Astrocyte (in vitro differentiated cells and primary cell): ENCODE measurements around the gene CUEDC1. TPM values are rescaled to one million over a fixed set of nuclear protein-coding genes. Genes with fewer than 3 reads are reported as not detected.
A peak's percentile ranks its signal among the peaks of the same experiment; 100 is the strongest.

Source experiments
- DNase-seq: peaks from one replicate; pipeline ENCODE4 v3.0.0-alpha.2; 2010; ENCODE audit warnings: low read depth
- FAIRE-seq: peaks from 2 replicates; lab custom pipeline; 2011; peaks lifted over from hg19 to GRCh38; lab: Jason Lieb, UNC
- H2AFZ ChIP-seq: 2 replicates; pipeline ENCODE4 v1.6.0; 2012; ENCODE audit warnings: low read depth, low read length, inconsistent platforms
- H3K27ac ChIP-seq: 2 replicates; pipeline ENCODE4 v1.5.1; 2011; ENCODE audit warnings: low read depth, low read length, inconsistent platforms
- H3K27me3 ChIP-seq: 2 replicates; pipeline ENCODE4 v1.6.0; 2011; ENCODE audit warnings: low read length, inconsistent platforms; ENCODE audit not compliant: insufficient read depth
- H3K36me3 ChIP-seq: 2 replicates; pipeline ENCODE4 v1.5.1; 2011; ENCODE audit warnings: low read length, inconsistent platforms; ENCODE audit not compliant: insufficient read depth
- H3K4me1 ChIP-seq: 2 replicates; pipeline ENCODE4 v1.5.1; 2011; ENCODE audit warnings: low read length, inconsistent platforms; ENCODE audit not compliant: insufficient read depth
- H3K4me2 ChIP-seq: 2 replicates; pipeline ENCODE4 v1.6.0; 2012; ENCODE audit warnings: low read length, inconsistent platforms
- H3K4me3 ChIP-seq: 2 replicates; pipeline ENCODE4 v1.5.1; 2011; ENCODE audit warnings: low read depth, mild to moderate bottlenecking, low read length, inconsistent platforms; ENCODE audit not compliant: insufficient read depth
- H3K79me2 ChIP-seq: 2 replicates; pipeline ENCODE4 v1.6.0; 2012; ENCODE audit warnings: mild to moderate bottlenecking, low read length, inconsistent platforms; ENCODE audit not compliant: insufficient read depth
- H3K9ac ChIP-seq: 2 replicates; pipeline ENCODE4 v1.6.0; 2012; ENCODE audit warnings: mild to moderate bottlenecking, low read length, inconsistent platforms
- H3K9me3 ChIP-seq: 2 replicates; pipeline ENCODE4 v1.5.1; 2012; ENCODE audit warnings: low read depth, mild to moderate bottlenecking, low read length, inconsistent platforms; ENCODE audit not compliant: insufficient read depth
- H4K20me1 ChIP-seq: 2 replicates; pipeline ENCODE4 v1.6.0; 2012; ENCODE audit warnings: low read length, inconsistent platforms; ENCODE audit not compliant: insufficient read depth
- H3K27ac Mint-ChIP-seq: one replicate; pipeline ENCODE4 v1.8.0; 2021; ENCODE audit warnings: mild to moderate bottlenecking, mixed read lengths; ENCODE audit not compliant: unreplicated experiment
- H3K27me3 Mint-ChIP-seq: one replicate; pipeline ENCODE4 v1.8.0; 2021; ENCODE audit warnings: low read depth, mixed read lengths; ENCODE audit not compliant: unreplicated experiment
- H3K36me3 Mint-ChIP-seq: one replicate; pipeline ENCODE4 v1.8.0; 2021; ENCODE audit warnings: low read depth, mixed read lengths; ENCODE audit not compliant: unreplicated experiment
- H3K4me1 Mint-ChIP-seq: one replicate; pipeline ENCODE4 v1.8.0; 2021; ENCODE audit warnings: low read depth, mixed read lengths; ENCODE audit not compliant: unreplicated experiment
- H3K4me3 Mint-ChIP-seq: one replicate; pipeline ENCODE4 v1.8.0; 2021; ENCODE audit warnings: mild to moderate bottlenecking, moderate library complexity, mixed read lengths; ENCODE audit not compliant: unreplicated experiment
- H3K9me3 Mint-ChIP-seq: one replicate; pipeline ENCODE4 v1.8.0; 2021; ENCODE audit warnings: mild to moderate bottlenecking, mixed read lengths; ENCODE audit not compliant: unreplicated experiment
- CTCF ChIP-seq: IDR thresholded peaks from 2 replicates; pipeline ENCODE4 v1.5.1; 2011; ENCODE audit warnings: low read depth, mild to moderate bottlenecking, inconsistent platforms, low read length, moderate library complexity; ENCODE audit not compliant: insufficient read depth
- EZH2 ChIP-seq: IDR thresholded peaks from 2 replicates; pipeline ENCODE4 v1.6.1; 2012; ENCODE audit warnings: mild to moderate bottlenecking, low read length, inconsistent platforms; ENCODE audit not compliant: insufficient read depth
- total RNA-seq: library from RNA; stranded (reverse); gene quantifications from 2 replicates; pipeline ENCODE4 v1.2.1, GENCODE V29; 2021

Gene CUEDC1
- total RNA-seq, 1 donor from 2014 or later: 43.7 TPM

- Histone ChIP-seq H3K4me2 (no peak overlapping the region), H3K9me3 (no peaks in the 10 kb centered on the region), H3K27me3 (no peaks in the 10 kb centered on the region), H3K79me2 (peaks cover 3% of the 10 kb centered on the region), H3K9ac (no peak overlapping the region), H2AFZ (no peak overlapping the region), H3K36me3 (peaks cover 3% of the 10 kb centered on the region), H3K27ac (no peak overlapping the region), H3K4me1 (peaks cover 66% of the 10 kb centered on the region), H3K4me3 (no peak overlapping the region), H4K20me1 (no peaks in the 10 kb centered on the region)
- H3K36me3 Mint-ChIP-seq: peaks cover 11% of the 10 kb centered on the region
- peaks cover 70% of the 10 kb centered on the region for H3K4me1 Mint-ChIP-seq
- H3K27me3 Mint-ChIP-seq: no peaks in the 10 kb centered on the region
- FAIRE-seq (no peak), DNase-seq (no peak)
- H3K4me3 Mint-ChIP-seq: no peak overlapping the region
- no peaks in the 10 kb centered on the region for H3K9me3 Mint-ChIP-seq
- H3K27ac Mint-ChIP-seq: peak overlapping the region; percentile 19
- TF ChIP-seq EZH2: no peak
- no peak for TF ChIP-seq CTCF
These were observed 82.7 kb downstream of the CUEDC1 start for GRCh38 chr17:57872536-57872935.

- Histone ChIP-seq H2AFZ (no peak overlapping the region), H3K9me3 (no peaks in the 10 kb centered on the region), H3K27me3 (no peaks in the 10 kb centered on the region), H3K9ac (no peak overlapping the region), H3K27ac (no peak overlapping the region), H3K79me2 (peaks cover 3% of the 10 kb centered on the region), H3K4me3 (no peak overlapping the region), H3K4me2 (no peak overlapping the region), H4K20me1 (no peaks in the 10 kb centered on the region), H3K4me1 (peaks cover 66% of the 10 kb centered on the region), H3K36me3 (peaks cover 3% of the 10 kb centered on the region)
- H3K36me3 Mint-ChIP-seq: peaks cover 13% of the 10 kb centered on the region
- peak overlapping the region; percentile 68 for H3K4me3 Mint-ChIP-seq
- H3K4me1 Mint-ChIP-seq: peaks cover 71% of the 10 kb centered on the region
- no peaks in the 10 kb centered on the region for H3K9me3 Mint-ChIP-seq
- DNase-seq: no peak
- no peaks in the 10 kb centered on the region for H3K27me3 Mint-ChIP-seq
- peak overlapping the region; percentile 62 for H3K27ac Mint-ChIP-seq
- TF ChIP-seq CTCF: no peak
- no peak for TF ChIP-seq EZH2
- FAIRE-seq: no peak
These were observed 83.3 kb downstream of the CUEDC1 start for GRCh38 chr17:57871863-57872262.

- Histone ChIP-seq H3K79me2 (no peaks in the 10 kb centered on the region), H4K20me1 (no peaks in the 10 kb centered on the region), H3K27me3 (no peaks in the 10 kb centered on the region), H3K27ac (no peak overlapping the region), H3K9me3 (no peaks in the 10 kb centered on the region), H2AFZ (no peak overlapping the region), H3K4me1 (peaks cover 59% of the 10 kb centered on the region), H3K4me3 (no peak overlapping the region), H3K9ac (no peak overlapping the region), H3K36me3 (peaks cover 3% of the 10 kb centered on the region), H3K4me2 (no peak overlapping the region)
- peaks cover 64% of the 10 kb centered on the region for H3K4me1 Mint-ChIP-seq
- DNase-seq (no peak), FAIRE-seq (no peak)
- no peaks in the 10 kb centered on the region for H3K27me3 Mint-ChIP-seq
- H3K4me3 Mint-ChIP-seq: no peak overlapping the region
- no peaks in the 10 kb centered on the region for H3K9me3 Mint-ChIP-seq
- H3K27ac Mint-ChIP-seq: no peak overlapping the region
- TF ChIP-seq EZH2: no peak
- peaks cover 13% of the 10 kb centered on the region for H3K36me3 Mint-ChIP-seq
These were observed 84.1 kb downstream of the CUEDC1 start for GRCh38 chr17:57871155-57871554.
